Endothelial cell of umbilical vein (primary cell): ENCODE measurements around the gene CCDC92B. TPM values are rescaled to one million over a fixed set of nuclear protein-coding genes. Genes with fewer than 3 reads are reported as not detected.

Experiments
- BruUV-seq: library from RNA; stranded (reverse); fragments of 400-500 nt; replicated peaks from 2 replicates; lab custom pipeline; 2021; lab: Mats Ljungman, UMichigan
- CTCF ChIA-PET: fragments of 300-600, 350-600 bp; sonication (Branson Sonifier 250); formaldehyde crosslinking; loops from one replicate; lab custom pipeline; 2021; ENCODE audit warnings: antibody characterized with exemption, inconsistent platforms; lab: Charles Lee
- POLR2A ChIA-PET: fragments of 300-600, 350-600 bp; sonication (Branson Sonifier 250); formaldehyde crosslinking; loops from one replicate; lab custom pipeline; 2021; ENCODE audit warnings: antibody characterized with exemption, inconsistent platforms; lab: Charles Lee
- DNase-seq: peaks from one replicate; pipeline ENCODE4 v3.0.0-alpha.2; 2011; ENCODE audit warnings: low read depth, low spot score
- FAIRE-seq: peaks from 2 replicates; lab custom pipeline; 2011; peaks lifted over from hg19 to GRCh38; lab: Jason Lieb, UNC
- H2AFZ ChIP-seq: 2 replicates; pipeline ENCODE4 v1.6.0; 2012; ENCODE audit warnings: low read depth, low read length, control low read depth, inconsistent platforms
- H3K27ac ChIP-seq: 2 replicates; pipeline ENCODE4 v1.5.1; 2011; ENCODE audit warnings: low read depth, mild to moderate bottlenecking, control low read depth, low read length, moderate library complexity; ENCODE audit not compliant: insufficient read depth
- H3K27me3 ChIP-seq, 2 experiments: 2 replicates each; pipeline versions ENCODE4 v1.6.0 to v1.6.1; 2011; ENCODE audit warnings: low read length in 2 of 2, mixed read lengths in 1 of 2; ENCODE audit not compliant: control insufficient read depth in 2 of 2, insufficient read depth in 2 of 2
- H3K36me3 ChIP-seq, 2 experiments: 2 replicates in 1 of 2; 3 replicates in 1 of 2; pipeline ENCODE4 v1.5.1; 2011; ENCODE audit warnings: low read length in 2 of 2, mild to moderate bottlenecking in 1 of 2, moderate library complexity in 1 of 2; ENCODE audit not compliant: control insufficient read depth in 2 of 2, insufficient read depth in 2 of 2; ENCODE audit errors: extremely low read depth in 1 of 2
- H3K4me1 ChIP-seq: 3 replicates; pipeline ENCODE4 v1.5.1; 2011; ENCODE audit warnings: mild to moderate bottlenecking, low read length; ENCODE audit not compliant: control insufficient read depth, insufficient read depth; ENCODE audit errors: extremely low read depth
- H3K4me2 ChIP-seq: 2 replicates; pipeline ENCODE4 v1.6.1; 2011; ENCODE audit warnings: low read length, control low read depth, mixed read lengths; ENCODE audit not compliant: insufficient read depth
- H3K4me3 ChIP-seq, 3 experiments: fragments of 200-600 bp in 1 of 3; sonication (generic), shearing (Covaris generic) in 1 of 3; replicated peaks in 1 of 3; 2 replicates each; pipeline ENCODE4 v1.5.1; 2011 to 2016; ENCODE audit warnings: control low read depth in 3 of 3, low read length in 3 of 3, mild to moderate bottlenecking in 2 of 3, inconsistent platforms in 1 of 3, low read depth in 1 of 3, moderate library complexity in 1 of 3; ENCODE audit not compliant: insufficient read depth in 1 of 3
- H3K79me2 ChIP-seq: 2 replicates; pipeline ENCODE4 v1.6.0; 2012; ENCODE audit warnings: low read length, inconsistent platforms; ENCODE audit not compliant: control insufficient read depth, insufficient read depth
- H3K9ac ChIP-seq: replicated peaks from 2 replicates; pipeline ENCODE3; 2011; ENCODE audit warnings: low read length, control low read depth; ENCODE audit not compliant: insufficient read depth; ENCODE audit errors: extremely low read depth
- H3K9me1 ChIP-seq: replicated peaks from 3 replicates; pipeline ENCODE4 v1.6.0; 2011; ENCODE audit warnings: mild to moderate bottlenecking, low read length; ENCODE audit not compliant: control insufficient read depth, insufficient read depth; ENCODE audit errors: extremely low read depth
- H3K9me3 ChIP-seq: replicated peaks from 2 replicates; pipeline ENCODE4 v1.5.1; 2012; ENCODE audit warnings: low read length, inconsistent platforms; ENCODE audit not compliant: control insufficient read depth, insufficient read depth
- H4K20me1 ChIP-seq: replicated peaks from 2 replicates; pipeline ENCODE3; 2011; ENCODE audit warnings: mild to moderate bottlenecking, low read length; ENCODE audit not compliant: control insufficient read depth, insufficient read depth; ENCODE audit errors: extremely low read depth
- EZH2 ChIP-seq: IDR thresholded peaks from 2 replicates; pipeline ENCODE4 v1.6.1; 2012; ENCODE audit warnings: borderline replicate concordance, low read depth, mild to moderate bottlenecking, moderate library complexity, low read length, inconsistent platforms; ENCODE audit not compliant: severe bottlenecking
- FOS ChIP-seq: IDR thresholded peaks from 2 replicates; pipeline ENCODE4 v1.6.1; 2011; ENCODE audit warnings: mild to moderate bottlenecking, low read length, moderate library complexity, borderline replicate concordance; ENCODE audit not compliant: insufficient read depth
- JUN ChIP-seq: IDR thresholded peaks from 2 replicates; pipeline ENCODE4 v1.6.1; 2011; ENCODE audit warnings: borderline replicate concordance, low read depth; ENCODE audit not compliant: insufficient read length, insufficient read depth
- POLR2A ChIP-seq: IDR thresholded peaks from 2 replicates; pipeline ENCODE4 v1.6.1; 2012; ENCODE audit warnings: low read depth, mild to moderate bottlenecking, control low read depth, low read length
- POLR2AphosphoS5 ChIP-seq: IDR thresholded peaks from 2 replicates; pipeline ENCODE4 v1.6.1; 2012; ENCODE audit warnings: low read depth, mild to moderate bottlenecking, control low read depth, low read length, moderate library complexity; ENCODE audit not compliant: insufficient read depth
- dilution Hi-C: fragments of 300-500 bp; cut with MboI; formaldehyde crosslinking; loops from one replicate; pipeline ENCODE4 v1.15.0; 2019; ENCODE audit warnings: low sequenced_read_pairs; ENCODE audit not compliant: extremely low pct_ligation_motif_present
- intact Hi-C: fragments of 100-400 bp; cut with micrococcal nuclease; formaldehyde crosslinking; loops from one replicate; pipeline ENCODE4 v1.10.0; 2022
- polyA plus RNA-seq, 4 experiments: library from polyadenylated mRNA; depleted of rRNA in 3 of 4; stranded (reverse) in 3 of 4; unstranded in 1 of 4; fragments of >200 nt; gene quantifications; 2 replicates each; pipeline versions ENCODE4 v1.2.1 to v1.2.3, GENCODE V29; 2011 to 2012; ENCODE audit warnings: missing spikeins in 1 of 4
- total RNA-seq: library from RNA; stranded (reverse); gene quantifications from 2 replicates; pipeline ENCODE4 v1.2.3, GENCODE V29; 2021
- TF ChIP-seq, protein P1 (sequence below): IDR thresholded peaks from 2 replicates; pipeline ENCODE4 v1.6.1; 2011; ENCODE audit not compliant: insufficient read depth, insufficient read length

Gene CCDC92B
- total and polyA plus RNA-seq, 2 donors (not counting 3 experiments of a cell fraction or from before 2014, with no cell fraction given), result not detected

- no TSS peak for BruUV-seq
- FAIRE-seq (no peak), DNase-seq (peak; percentile 19)
- dilution Hi-C loops (no loop called here), intact Hi-C loops (no loop called here)
- no peaks in the 10 kb centered on the region for H3K27me3 ChIP-seq
- no peaks in the 10 kb centered on the region for H4K20me1 ChIP-seq
- peaks cover 19% of the 10 kb centered on the region for H3K4me1 ChIP-seq
- ChIA-PET POLR2A (no interaction called here), CTCF (interaction anchor here (2.0 kb wide), 1 partner anchor 10 kb away, joined by 6 read pairs; no protein-coding TSS in a partner anchor)
- H3K4me3 ChIP-seq, result peak overlapping the region; percentile 64 to 80 (median 70)
- no peaks in the 10 kb centered on the region for H3K9me1 ChIP-seq
- H3K9me3 ChIP-seq, result no peaks in the 10 kb centered on the region
- peak overlapping the region; percentile 12 for H3K27ac ChIP-seq
- peak overlapping the region; percentile 29 for H2AFZ ChIP-seq
- H3K9ac ChIP-seq, result peak overlapping the region; percentile 58
- H3K79me2 ChIP-seq, result peaks cover 53% of the 10 kb centered on the region
- H3K4me2 ChIP-seq, result peak overlapping the region; percentile 71
- TF ChIP-seq, protein P1, sequence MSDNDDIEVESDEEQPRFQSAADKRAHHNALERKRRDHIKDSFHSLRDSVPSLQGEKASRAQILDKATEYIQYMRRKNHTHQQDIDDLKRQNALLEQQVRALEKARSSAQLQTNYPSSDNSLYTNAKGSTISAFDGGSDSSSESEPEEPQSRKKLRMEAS, result peak; percentile 45
- TF ChIP-seq JUN, result no peak
- H3K36me3 ChIP-seq, result no peaks in the 10 kb centered on the region
Observed at GRCh38 chr17:2710803-2711607, 38.4 kb downstream of the CCDC92B start.

DNA sequence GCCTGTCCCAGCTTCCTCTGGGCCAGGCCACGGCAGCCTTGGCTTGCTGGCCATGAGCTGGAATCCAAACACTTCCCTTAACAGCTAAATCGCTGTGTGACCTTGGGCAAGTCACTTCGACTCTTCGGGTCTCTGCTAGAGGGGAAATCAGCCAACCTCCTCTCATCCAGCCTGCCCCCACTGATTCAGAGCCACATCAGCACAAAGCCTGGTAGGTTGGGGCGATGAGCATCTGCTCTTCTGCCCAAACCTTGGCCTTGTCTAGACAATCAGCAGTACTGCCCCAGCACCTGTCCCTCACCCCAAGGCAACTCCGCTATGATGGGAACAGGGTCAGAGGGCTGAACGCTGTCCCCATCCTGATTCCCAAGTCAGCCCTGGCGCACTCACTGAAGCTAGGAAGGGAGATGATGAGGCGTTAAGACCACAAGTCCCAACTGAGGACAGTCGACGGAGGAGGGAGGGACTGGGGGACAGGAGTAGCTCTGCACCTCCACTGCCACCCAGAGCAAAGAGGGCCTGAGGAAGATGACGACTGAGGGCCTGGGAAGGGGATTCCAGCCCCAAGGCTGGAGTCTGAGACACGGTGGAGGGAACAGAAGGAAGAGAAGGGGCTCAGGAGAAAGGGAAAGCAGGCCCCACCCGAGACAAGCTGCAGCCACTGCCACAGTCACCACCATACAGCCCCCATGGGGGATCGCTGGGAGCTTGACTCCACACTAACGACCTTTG, 39.2 kb downstream of the CCDC92B start:
- BruUV-seq, result TSS peak; percentile 55
- Histone ChIP-seq H3K4me3 (peak overlapping the region; percentile 64 to 80 (median 70)), H2AFZ (no peak overlapping the region), H3K27me3 (no peaks in the 10 kb centered on the region), H3K4me2 (peak overlapping the region; percentile 71), H3K9me1 (no peaks in the 10 kb centered on the region), H3K4me1 (peaks cover 19% of the 10 kb centered on the region), H3K27ac (no peak overlapping the region), H4K20me1 (no peaks in the 10 kb centered on the region), H3K36me3 (no peaks in the 10 kb centered on the region), H3K9ac (peak overlapping the region; percentile 58), H3K79me2 (peaks cover 61% of the 10 kb centered on the region), H3K9me3 (no peaks in the 10 kb centered on the region)
- FAIRE-seq (no peak), DNase-seq (peak; percentile 12)
- CTCF ChIA-PET, result interaction anchor here (1.7 to 2.0 kb wide), 2 partner anchors 10 to 303 kb away, joined by 6 to 8 read pairs; no protein-coding TSS in a partner anchor
- dilution Hi-C loops, result no loop called here
- intact Hi-C loops, result no loop called here
- TF ChIP-seq POLR2A (no peak), POLR2AphosphoS5 (no peak), FOS (no peak), JUN (no peak), EZH2 (no peak)
- TF ChIP-seq, protein P1, result no peak
- POLR2A ChIA-PET, result no interaction called here
